VCaP (cell line): Measurements from ENCODE around the gene HIVEP1.

ENCODE experiments used
- H3K27ac ChIP-seq: fragments of 450-650 bp; 2 replicates; pipeline ENCODE4 v1.5.1; 2017
- CTCF ChIP-seq: fragments of 450-650 bp; conservative IDR thresholded peaks from 2 replicates; pipeline ENCODE4 v1.5.1; 2017; ENCODE audit warnings: mild to moderate bottlenecking, moderate library complexity

HIVEP1 gene

GRCh38 chr6:12036766-12037165, 24.7 kb downstream of the HIVEP1 start:
- TF ChIP-seq CTCF = no peak
- H3K27ac ChIP-seq = no peak overlapping the region

- TF ChIP-seq CTCF = no peak
- no peak overlapping the region for H3K27ac ChIP-seq
These were observed 25.7 kb downstream of the HIVEP1 start for GRCh38 chr6:12037798-12038197.

- TF ChIP-seq CTCF = no peak
- H3K27ac ChIP-seq = no peak overlapping the region
These were observed 27.7 kb downstream of the HIVEP1 start for GRCh38 chr6:12039540-12040459.

GRCh38 chr6:12047304-12047703, 35.2 kb downstream of the HIVEP1 start:
- no peak overlapping the region for H3K27ac ChIP-seq
- no peak for TF ChIP-seq CTCF

GRCh38 chr6:12047792-12048432, 35.8 kb downstream of the HIVEP1 start:
- no peak overlapping the region for H3K27ac ChIP-seq

GRCh38 chr6:12048609-12049008, 36.5 kb downstream of the HIVEP1 start:
- no peak for TF ChIP-seq CTCF
- no peak overlapping the region for H3K27ac ChIP-seq

More at GRCh38 chr6:12047792-12048432, 35.8 kb downstream of the HIVEP1 start:
- TF ChIP-seq CTCF = no peak

- H3K27ac ChIP-seq = no peak overlapping the region
- TF ChIP-seq CTCF = no peak
These were observed 37.1 kb downstream of the HIVEP1 start for GRCh38 chr6:12049165-12049564.
